CD4-positive, alpha-beta T cell treated with Interleukin-1 beta for 1 hour (primary cell): ENCODE results near the gene CAPZA2.
"Not testable (repeated sequence)": the region's sequence is repeated elsewhere in the genome, so short reads cannot be mapped to it uniquely, and the experiment has no call there.

Experiments
- DNase-seq, 2 donors: peaks; one replicate each; pipeline ENCODE4 v3.0.0-alpha.2; 2020 to 2022

CAPZA2 gene

GRCh38 chr7:116922545-116922944 lies 60.2 kb downstream of the CAPZA2 start:
- DNase-seq, result no peak

GRCh38 chr7:116924741-116925140 lies 62.4 kb downstream of the CAPZA2 start:
- DNase-seq, result no peak

- DNase-seq, result no peak
Measured at GRCh38 chr7:116929021-116929420, 66.6 kb downstream of the CAPZA2 start.

GRCh38 chr7:116929914-116930913 lies 67.8 kb downstream of the CAPZA2 start:
- peak; percentile 70 to 72 for DNase-seq

GRCh38 chr7:116932566-116932965 lies 70.2 kb downstream of the CAPZA2 start:
- DNase-seq, result no peak

- no peak for DNase-seq
Measured at GRCh38 chr7:116933465-116933864, 71.1 kb downstream of the CAPZA2 start.

GRCh38 chr7:116934580-116934979 lies 72.2 kb downstream of the CAPZA2 start:
- no peak for DNase-seq

GRCh38 chr7:116936844-116937243 lies 74.5 kb downstream of the CAPZA2 start:
- DNase-seq, result not testable (repeated sequence)

GRCh38 chr7:116938678-116939077 lies 76.3 kb downstream of the CAPZA2 start:
- no peak for DNase-seq

GRCh38 chr7:116940689-116941370 lies 78.4 kb downstream of the CAPZA2 start:
- no peak for DNase-seq

- no peak for DNase-seq
Measured at GRCh38 chr7:116942504-116942903, 80.1 kb downstream of the CAPZA2 start.

GRCh38 chr7:116948934-116949333 lies 86.5 kb downstream of the CAPZA2 start:
- DNase-seq, result no peak

- DNase-seq, result no peak
Measured at GRCh38 chr7:116949941-116950801, 87.8 kb downstream of the CAPZA2 start.

- DNase-seq, result no peak
Measured at GRCh38 chr7:116950889-116951351, 88.5 kb downstream of the CAPZA2 start.

- no peak for DNase-seq
Measured at GRCh38 chr7:116951366-116952292, 89.2 kb downstream of the CAPZA2 start.

GRCh38 chr7:116952635-116953371 lies 90.4 kb downstream of the CAPZA2 start:
- no peak for DNase-seq

GRCh38 chr7:116953372-116953905 lies 91.1 kb downstream of the CAPZA2 start, which contains the start of gene ST7:
TSS of gene ST7 (plus strand) at chr7:116953501. CDS start at chr7:116953541, 40 bp downstream.
- peak; percentile 64 to 65 for DNase-seq

- DNase-seq, result peak; percentile 27 to 33
Measured at GRCh38 chr7:116953906-116954838, 91.8 kb downstream of the CAPZA2 start.

- no peak for DNase-seq
Measured at GRCh38 chr7:116955340-116955739, 93.0 kb downstream of the CAPZA2 start.
